Measurements from ENCODE around the gene FBXO10. TPM values are rescaled to one million over a fixed set of nuclear protein-coding genes. Genes with fewer than 3 reads are reported as not detected.

FBXO10 gene
- total and polyA plus RNA-seq, 2 experiments from 2014 or later: 3.4 to 13.4 TPM

DNA sequence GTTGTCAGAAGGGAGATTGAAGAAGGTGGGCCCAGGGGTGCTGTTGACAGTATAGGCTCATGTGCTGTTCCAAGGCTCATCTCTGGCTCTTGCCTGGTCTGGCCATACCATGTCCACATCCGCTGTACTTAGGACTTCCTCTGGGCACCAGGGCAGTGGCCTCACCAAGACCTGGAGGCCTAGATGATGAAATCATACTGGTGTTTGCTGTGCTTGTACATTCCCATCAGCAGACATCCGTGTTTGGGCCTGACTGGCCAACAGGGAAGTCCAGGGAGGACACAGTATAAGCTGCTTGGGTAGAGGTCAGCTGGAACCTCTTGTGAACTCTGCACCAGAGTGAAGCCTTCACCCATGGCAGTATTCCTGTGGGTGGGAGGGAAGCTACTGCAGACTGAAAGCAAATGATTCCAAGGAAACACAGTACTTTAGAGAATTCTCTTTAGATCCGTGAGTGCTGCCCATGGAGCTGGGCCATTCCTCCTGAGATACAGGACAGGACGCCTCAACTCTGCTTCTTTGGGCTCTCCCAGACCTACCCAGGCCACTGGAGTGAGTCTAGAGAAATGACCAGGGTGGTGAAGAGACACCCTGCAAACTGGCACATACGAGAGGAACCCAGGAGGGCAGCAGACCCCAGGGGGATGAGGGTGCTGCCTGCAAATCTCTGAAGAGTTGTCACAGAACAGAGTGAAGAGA, 67.9 kb downstream of the FBXO10 start:
- no peak overlapping the region for H3K27ac ChIP-seq (ENCODE audit: low read depth)
- Mint-ChIP-seq H3K9me3 (no peaks in the 10 kb centered on the region), H3K4me1 (no peaks in the 10 kb centered on the region; the same call in 2 of the 3 replicates), H3K36me3 (ENCODE audit: low read depth) (peaks cover 20% of the 10 kb centered on the region), H3K4me3 (no peak overlapping the region), H3K27ac (no peak overlapping the region), H3K27me3 (ENCODE audit: insufficient read depth, low read depth, poor library complexity) (peaks cover 10% of the 10 kb centered on the region)
- DNase-seq (ENCODE audit: low spot score): no peak
- peaks cover 17% of the 10 kb centered on the region for H4K20me1 ChIP-seq (replicated peaks; ENCODE audit: insufficient read depth)
- no peaks in the 10 kb centered on the region for H3K9me2 ChIP-seq (ENCODE audit: insufficient read depth)
- no peaks in the 10 kb centered on the region for H3K4me1 ChIP-seq (ENCODE audit: insufficient read depth)
- TF ChIP-seq STAT1 (IDR thresholded peaks at IDR 0.05; ENCODE audit: unreplicated experiment) (no peak), EZH2phosphoT487 (IDR thresholded peaks at IDR 0.05; ENCODE audit: unreplicated experiment) (no peak), EZH2 (IDR thresholded peaks at IDR 0.05; ENCODE audit: low read depth, unreplicated experiment) (no peak), NANOG (IDR thresholded peaks at IDR 0.05; ENCODE audit: borderline replicate concordance) (no peak), ZNF331 (CRISPR knock-in tag; IDR thresholded peaks at IDR 0.05; ENCODE audit: low read depth) (no peak)
- TF ChIP-seq, protein P1, sequence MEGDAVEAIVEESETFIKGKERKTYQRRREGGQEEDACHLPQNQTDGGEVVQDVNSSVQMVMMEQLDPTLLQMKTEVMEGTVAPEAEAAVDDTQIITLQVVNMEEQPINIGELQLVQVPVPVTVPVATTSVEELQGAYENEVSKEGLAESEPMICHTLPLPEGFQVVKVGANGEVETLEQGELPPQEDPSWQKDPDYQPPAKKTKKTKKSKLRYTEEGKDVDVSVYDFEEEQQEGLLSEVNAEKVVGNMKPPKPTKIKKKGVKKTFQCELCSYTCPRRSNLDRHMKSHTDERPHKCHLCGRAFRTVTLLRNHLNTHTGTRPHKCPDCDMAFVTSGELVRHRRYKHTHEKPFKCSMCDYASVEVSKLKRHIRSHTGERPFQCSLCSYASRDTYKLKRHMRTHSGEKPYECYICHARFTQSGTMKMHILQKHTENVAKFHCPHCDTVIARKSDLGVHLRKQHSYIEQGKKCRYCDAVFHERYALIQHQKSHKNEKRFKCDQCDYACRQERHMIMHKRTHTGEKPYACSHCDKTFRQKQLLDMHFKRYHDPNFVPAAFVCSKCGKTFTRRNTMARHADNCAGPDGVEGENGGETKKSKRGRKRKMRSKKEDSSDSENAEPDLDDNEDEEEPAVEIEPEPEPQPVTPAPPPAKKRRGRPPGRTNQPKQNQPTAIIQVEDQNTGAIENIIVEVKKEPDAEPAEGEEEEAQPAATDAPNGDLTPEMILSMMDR (conservative IDR thresholded peaks at IDR 0.05; ENCODE audit: low read depth in 2 of 2): no peak
- TF ChIP-seq, protein P2, sequence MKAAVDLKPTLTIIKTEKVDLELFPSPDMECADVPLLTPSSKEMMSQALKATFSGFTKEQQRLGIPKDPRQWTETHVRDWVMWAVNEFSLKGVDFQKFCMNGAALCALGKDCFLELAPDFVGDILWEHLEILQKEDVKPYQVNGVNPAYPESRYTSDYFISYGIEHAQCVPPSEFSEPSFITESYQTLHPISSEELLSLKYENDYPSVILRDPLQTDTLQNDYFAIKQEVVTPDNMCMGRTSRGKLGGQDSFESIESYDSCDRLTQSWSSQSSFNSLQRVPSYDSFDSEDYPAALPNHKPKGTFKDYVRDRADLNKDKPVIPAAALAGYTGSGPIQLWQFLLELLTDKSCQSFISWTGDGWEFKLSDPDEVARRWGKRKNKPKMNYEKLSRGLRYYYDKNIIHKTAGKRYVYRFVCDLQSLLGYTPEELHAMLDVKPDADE (IDR thresholded peaks at IDR 0.05): no peak
- no peaks in the 10 kb centered on the region for H3F3A ChIP-seq (replicated peaks; ENCODE audit: low read depth)
- no peak overlapping the region for H2AFZ ChIP-seq
- H3K36me3 ChIP-seq (ENCODE audit: insufficient read depth): 0 out of 2 replicates have a peak, but pooled peaks cover 11% of the 10 kb centered on the region
- no peaks in the 10 kb centered on the region for H3K27me3 ChIP-seq (ENCODE audit: insufficient read depth)
- no peak overlapping the region for H3K4me3 ChIP-seq
- H3K79me2 ChIP-seq (replicated peaks; ENCODE audit: insufficient read depth): no peaks in the 10 kb centered on the region
- ATAC-seq: no peak
- no peak overlapping the region for H3K4me2 ChIP-seq

DNA sequence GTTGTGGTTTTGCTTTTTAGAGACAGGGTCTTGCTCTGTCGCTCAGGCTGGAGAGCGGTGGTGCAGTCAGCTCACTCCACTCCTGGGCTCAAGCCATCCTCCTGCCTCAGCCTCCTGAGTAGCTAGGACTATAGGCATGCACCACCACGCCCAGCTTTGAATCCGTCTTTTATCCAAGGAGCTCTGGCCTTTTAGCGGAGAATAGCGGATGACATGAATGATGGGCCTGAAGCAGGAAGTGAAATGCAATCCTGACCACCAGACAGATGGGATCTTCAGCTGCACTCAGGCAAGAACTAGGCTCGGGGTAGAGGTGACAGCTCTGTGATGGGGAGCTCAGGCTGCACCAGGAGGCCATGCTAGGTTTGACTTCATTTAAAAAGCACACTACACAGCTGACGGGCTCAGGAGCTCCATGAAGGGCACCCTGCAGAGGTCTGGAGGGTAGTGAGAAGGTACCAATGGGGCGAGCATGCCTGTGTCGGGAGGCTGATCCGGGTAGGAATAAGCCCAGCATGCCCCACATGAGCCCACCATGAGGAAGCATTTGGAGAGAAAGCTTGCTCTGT, 68.5 kb downstream of the FBXO10 start:
- no peak for DNase-seq (ENCODE audit: low spot score)
- no peak overlapping the region for H3K4me2 ChIP-seq
- no peak overlapping the region for H3K27ac ChIP-seq (ENCODE audit: low read depth)
- Mint-ChIP-seq H3K4me3 (no peak overlapping the region), H3K36me3 (ENCODE audit: low read depth) (peaks cover 26% of the 10 kb centered on the region), H3K27ac (no peak overlapping the region), H3K9me3 (no peaks in the 10 kb centered on the region), H3K4me1 (no peaks in the 10 kb centered on the region; the same call in 2 of the 3 replicates), H3K27me3 (ENCODE audit: insufficient read depth, low read depth, poor library complexity) (peaks cover 7% of the 10 kb centered on the region)
- no peaks in the 10 kb centered on the region for H3K27me3 ChIP-seq (ENCODE audit: insufficient read depth)
- H3F3A ChIP-seq (replicated peaks; ENCODE audit: low read depth): no peaks in the 10 kb centered on the region
- peaks cover 17% of the 10 kb centered on the region; the same call in 1 of the 2 replicates for H3K36me3 ChIP-seq (ENCODE audit: insufficient read depth)
- peaks cover 17% of the 10 kb centered on the region for H4K20me1 ChIP-seq (replicated peaks; ENCODE audit: insufficient read depth)
- no peaks in the 10 kb centered on the region for H3K9me2 ChIP-seq (ENCODE audit: insufficient read depth)
- ATAC-seq: no peak
- no peak overlapping the region for H3K4me3 ChIP-seq
- H3K79me2 ChIP-seq (replicated peaks; ENCODE audit: insufficient read depth): no peaks in the 10 kb centered on the region
- H3K4me1 ChIP-seq (ENCODE audit: insufficient read depth): no peaks in the 10 kb centered on the region
- no peak overlapping the region for H2AFZ ChIP-seq
- TF ChIP-seq, protein P3, sequence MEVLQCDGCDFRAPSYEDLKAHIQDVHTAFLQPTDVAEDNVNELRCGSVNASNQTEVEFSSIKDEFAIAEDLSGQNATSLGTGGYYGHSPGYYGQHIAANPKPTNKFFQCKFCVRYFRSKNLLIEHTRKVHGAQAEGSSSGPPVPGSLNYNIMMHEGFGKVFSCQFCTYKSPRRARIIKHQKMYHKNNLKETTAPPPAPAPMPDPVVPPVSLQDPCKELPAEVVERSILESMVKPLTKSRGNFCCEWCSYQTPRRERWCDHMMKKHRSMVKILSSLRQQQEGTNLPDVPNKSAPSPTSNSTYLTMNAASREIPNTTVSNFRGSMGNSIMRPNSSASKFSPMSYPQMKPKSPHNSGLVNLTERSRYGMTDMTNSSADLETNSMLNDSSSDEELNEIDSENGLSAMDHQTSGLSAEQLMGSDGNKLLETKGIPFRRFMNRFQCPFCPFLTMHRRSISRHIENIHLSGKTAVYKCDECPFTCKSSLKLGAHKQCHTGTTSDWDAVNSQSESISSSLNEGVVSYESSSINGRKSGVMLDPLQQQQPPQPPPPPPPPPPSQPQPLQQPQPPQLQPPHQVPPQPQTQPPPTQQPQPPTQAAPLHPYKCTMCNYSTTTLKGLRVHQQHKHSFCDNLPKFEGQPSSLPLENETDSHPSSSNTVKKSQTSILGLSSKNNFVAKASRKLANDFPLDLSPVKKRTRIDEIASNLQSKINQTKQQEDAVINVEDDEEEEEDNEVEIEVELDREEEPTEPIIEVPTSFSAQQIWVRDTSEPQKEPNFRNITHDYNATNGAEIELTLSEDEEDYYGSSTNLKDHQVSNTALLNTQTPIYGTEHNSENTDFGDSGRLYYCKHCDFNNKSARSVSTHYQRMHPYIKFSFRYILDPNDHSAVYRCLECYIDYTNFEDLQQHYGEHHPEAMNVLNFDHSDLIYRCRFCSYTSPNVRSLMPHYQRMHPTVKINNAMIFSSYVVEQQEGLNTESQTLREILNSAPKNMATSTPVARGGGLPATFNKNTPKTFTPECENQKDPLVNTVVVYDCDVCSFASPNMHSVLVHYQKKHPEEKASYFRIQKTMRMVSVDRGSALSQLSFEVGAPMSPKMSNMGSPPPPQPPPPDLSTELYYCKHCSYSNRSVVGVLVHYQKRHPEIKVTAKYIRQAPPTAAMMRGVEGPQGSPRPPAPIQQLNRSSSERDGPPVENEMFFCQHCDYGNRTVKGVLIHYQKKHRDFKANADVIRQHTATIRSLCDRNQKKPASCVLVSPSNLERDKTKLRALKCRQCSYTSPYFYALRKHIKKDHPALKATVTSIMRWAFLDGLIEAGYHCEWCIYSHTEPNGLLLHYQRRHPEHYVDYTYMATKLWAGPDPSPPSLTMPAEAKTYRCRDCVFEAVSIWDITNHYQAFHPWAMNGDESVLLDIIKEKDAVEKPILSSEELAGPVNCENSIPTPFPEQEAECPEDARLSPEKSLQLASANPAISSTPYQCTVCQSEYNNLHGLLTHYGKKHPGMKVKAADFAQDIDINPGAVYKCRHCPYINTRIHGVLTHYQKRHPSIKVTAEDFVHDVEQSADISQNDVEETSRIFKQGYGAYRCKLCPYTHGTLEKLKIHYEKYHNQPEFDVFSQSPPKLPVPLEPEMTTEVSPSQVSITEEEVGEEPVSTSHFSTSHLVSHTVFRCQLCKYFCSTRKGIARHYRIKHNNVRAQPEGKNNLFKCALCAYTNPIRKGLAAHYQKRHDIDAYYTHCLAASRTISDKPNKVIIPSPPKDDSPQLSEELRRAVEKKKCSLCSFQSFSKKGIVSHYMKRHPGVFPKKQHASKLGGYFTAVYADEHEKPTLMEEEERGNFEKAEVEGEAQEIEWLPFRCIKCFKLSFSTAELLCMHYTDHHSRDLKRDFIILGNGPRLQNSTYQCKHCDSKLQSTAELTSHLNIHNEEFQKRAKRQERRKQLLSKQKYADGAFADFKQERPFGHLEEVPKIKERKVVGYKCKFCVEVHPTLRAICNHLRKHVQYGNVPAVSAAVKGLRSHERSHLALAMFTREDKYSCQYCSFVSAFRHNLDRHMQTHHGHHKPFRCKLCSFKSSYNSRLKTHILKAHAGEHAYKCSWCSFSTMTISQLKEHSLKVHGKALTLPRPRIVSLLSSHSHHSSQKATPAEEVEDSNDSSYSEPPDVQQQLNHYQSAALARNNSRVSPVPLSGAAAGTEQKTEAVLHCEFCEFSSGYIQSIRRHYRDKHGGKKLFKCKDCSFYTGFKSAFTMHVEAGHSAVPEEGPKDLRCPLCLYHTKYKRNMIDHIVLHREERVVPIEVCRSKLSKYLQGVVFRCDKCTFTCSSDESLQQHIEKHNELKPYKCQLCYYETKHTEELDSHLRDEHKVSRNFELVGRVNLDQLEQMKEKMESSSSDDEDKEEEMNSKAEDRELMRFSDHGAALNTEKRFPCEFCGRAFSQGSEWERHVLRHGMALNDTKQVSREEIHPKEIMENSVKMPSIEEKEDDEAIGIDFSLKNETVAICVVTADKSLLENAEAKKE (CRISPR knock-in tag; IDR thresholded peaks at IDR 0.05): no peak
- TF ChIP-seq ZNF331 (CRISPR knock-in tag; IDR thresholded peaks at IDR 0.05; ENCODE audit: low read depth) (no peak), CREB1 (CRISPR knock-in tag; IDR thresholded peaks at IDR 0.05; ENCODE audit: low read depth) (no peak)
- TF ChIP-seq, protein P2 (IDR thresholded peaks at IDR 0.05): no peak

Data from GM23338 (cell line).